NB4 (cell line): ENCODE measurements around the gene POTEB2.
"Not testable (repeated sequence)": the region's sequence is repeated elsewhere in the genome, so short reads cannot be mapped to it uniquely, and the experiment has no call there.

Experiments
- DNase-seq: peaks from one replicate; pipeline ENCODE4 v3.0.0; 2010; ENCODE audit warnings: low read depth
- H3K4me3 ChIP-seq: one replicate; pipeline ENCODE4 v1.5.1; 2011; ENCODE audit warnings: mild to moderate bottlenecking, low read depth, low read length, moderate library complexity

POTEB2 gene

DNA sequence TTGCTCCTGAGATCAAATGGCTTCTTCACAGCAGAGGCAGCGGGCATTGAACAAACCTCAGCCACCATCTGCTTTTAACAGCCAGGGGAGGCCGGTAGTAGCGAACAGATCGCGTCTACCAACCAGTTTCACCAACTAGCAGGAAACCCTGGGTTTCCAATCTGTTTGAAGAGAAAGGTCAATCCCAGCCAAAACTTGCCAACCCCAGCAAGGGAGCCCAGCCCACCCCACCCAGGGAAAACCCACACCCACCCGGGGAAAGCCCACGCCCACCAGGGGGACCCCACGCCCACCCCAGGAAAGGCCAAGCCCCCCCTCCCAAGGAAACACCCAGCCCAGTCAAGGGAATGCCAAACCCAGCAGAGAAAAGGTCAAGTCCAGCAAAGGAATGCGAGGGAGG is at the start of gene POTEB2:
Gene POTEB2, minus strand, starts transcription at position 101 of the 400 bp plus-strand sequence. Its CDS starts 33 bp downstream, at position 68.
- not testable (repeated sequence) for H3K4me3 ChIP-seq, DNase-seq

GRCh38 chr15:20879916-20880315 is 13.8 kb upstream of the POTEB2 start:
- not testable (repeated sequence) for H3K4me3 ChIP-seq, DNase-seq

DNA sequence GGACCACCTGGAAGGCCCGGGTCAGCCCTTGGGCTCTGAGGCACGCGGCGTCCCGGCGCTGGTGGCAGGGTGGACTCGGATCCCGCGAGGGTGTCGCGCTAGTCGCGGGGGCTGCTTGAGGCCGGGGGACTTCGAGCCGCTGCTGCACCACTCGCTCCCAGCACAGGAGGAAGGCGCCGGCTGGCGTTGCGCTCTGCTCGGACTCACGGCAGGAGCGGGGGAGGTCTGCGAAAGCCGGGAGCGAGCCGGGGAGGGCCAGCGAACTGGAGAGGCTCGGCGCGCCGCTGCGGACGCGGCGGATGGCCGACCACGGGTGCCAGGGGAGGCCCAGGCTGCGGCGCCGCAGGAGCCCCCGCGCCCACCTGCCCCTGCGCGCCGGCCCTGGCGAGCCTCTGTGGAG is 12.3 kb upstream of the POTEB2 start:
- not testable (repeated sequence) for H3K4me3 ChIP-seq, DNase-seq

- not testable (repeated sequence) for H3K4me3 ChIP-seq, DNase-seq
Observed at GRCh38 chr15:20877819-20878218, 11.7 kb upstream of the POTEB2 start.
